Activated CD8-positive, alpha-beta memory T cell treated with anti-CD3 and anti-CD28 coated beads, Interleukin-2, amount 50 U/mL, for 24 hours (primary cell): ENCODE measurements around the gene ARID1B.
"Not testable (repeated sequence)": the region's sequence is repeated elsewhere in the genome, so short reads cannot be mapped to it uniquely, and the experiment has no call there.

Source experiments
- DNase-seq: peaks from one replicate; pipeline ENCODE4 v3.0.0-alpha.2; 2020; ENCODE audit errors: extremely low read depth

Gene ARID1B

GRCh38 chr6:156961282-156961892 lies 184.2 kb downstream of the ARID1B start:
- DNase-seq: no peak

- peak; percentile 23 for DNase-seq
Measured at GRCh38 chr6:156963712-156964700, 186.8 kb downstream of the ARID1B start.

GRCh38 chr6:156967852-156968251 lies 190.7 kb downstream of the ARID1B start:
- no peak for DNase-seq

GRCh38 chr6:156969233-156969632 lies 192.1 kb downstream of the ARID1B start:
- DNase-seq: no peak

- no peak for DNase-seq
Measured at GRCh38 chr6:156970595-156971112, 193.5 kb downstream of the ARID1B start.

GRCh38 chr6:156971153-156971885 lies 194.1 kb downstream of the ARID1B start:
- no peak for DNase-seq

- no peak for DNase-seq
Measured at GRCh38 chr6:156972145-156972544, 195.0 kb downstream of the ARID1B start.

GRCh38 chr6:156974830-156975261 lies 197.7 kb downstream of the ARID1B start:
- DNase-seq: no peak

GRCh38 chr6:156975414-156975813 lies 198.2 kb downstream of the ARID1B start:
- no peak for DNase-seq

GRCh38 chr6:156976216-156977127 lies 199.3 kb downstream of the ARID1B start:
- DNase-seq: no peak

GRCh38 chr6:156977527-156978291 lies 200.5 kb downstream of the ARID1B start:
- DNase-seq: no peak

- no peak for DNase-seq
Measured at GRCh38 chr6:156978948-156979347, 201.8 kb downstream of the ARID1B start.

- DNase-seq: no peak
Measured at GRCh38 chr6:156980515-156980914, 203.3 kb downstream of the ARID1B start.

GRCh38 chr6:156980948-156981347 lies 203.8 kb downstream of the ARID1B start:
- no peak for DNase-seq

- DNase-seq: no peak
Measured at GRCh38 chr6:156982168-156982567, 205.0 kb downstream of the ARID1B start.

- not testable (repeated sequence) for DNase-seq
Measured at GRCh38 chr6:156982864-156983263, 205.7 kb downstream of the ARID1B start.

GRCh38 chr6:156984178-156984738 lies 207.1 kb downstream of the ARID1B start:
- DNase-seq: no peak

GRCh38 chr6:156985309-156985708 lies 208.1 kb downstream of the ARID1B start:
- DNase-seq: no peak

- DNase-seq: no peak
Measured at GRCh38 chr6:156988276-156989158, 211.3 kb downstream of the ARID1B start.
